Effector CD4-positive, alpha-beta T cell (primary cell): ENCODE results near the gene LSP1.

Experiments
- DNase-seq: peaks from one replicate; pipeline ENCODE4 v3.0.0-alpha.2; 2020

Gene LSP1

DNA sequence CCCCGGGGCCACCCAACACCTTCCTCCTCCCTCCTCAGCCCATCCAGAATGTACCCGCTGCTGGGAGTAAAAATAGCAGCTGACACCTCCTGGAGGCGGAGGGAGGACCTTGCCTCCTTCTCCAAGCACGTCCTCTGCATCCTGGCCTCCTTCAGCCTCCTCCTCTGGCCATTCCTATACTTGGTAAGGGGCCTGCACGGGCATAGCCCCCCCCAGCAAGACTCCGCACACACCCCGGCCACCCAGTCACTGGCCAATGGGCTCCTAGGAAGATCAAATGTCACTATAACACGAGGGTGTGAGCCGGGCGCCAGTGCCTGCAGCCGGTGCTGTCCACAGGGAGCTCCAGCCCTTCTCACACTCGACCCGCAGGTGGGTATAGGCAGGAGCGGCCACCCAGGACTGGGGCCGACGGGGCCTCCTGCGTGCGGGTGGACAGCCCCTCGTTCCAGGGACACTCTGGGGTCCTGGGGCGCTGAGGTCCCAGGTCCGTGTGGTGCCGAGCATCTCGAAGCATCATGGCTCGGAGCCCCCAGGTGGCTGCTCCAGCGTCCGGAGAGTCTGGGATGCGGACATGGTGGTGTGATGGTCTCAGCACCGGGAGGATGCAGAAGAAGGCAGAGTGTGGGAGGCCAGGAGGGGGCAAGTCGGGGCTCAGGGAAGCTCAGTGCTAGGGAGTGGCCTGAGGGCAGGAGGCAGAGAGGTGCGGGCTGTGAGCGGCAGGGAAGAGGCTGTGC is 66.7 kb downstream of the LSP1 start, which contains the start of gene TNNT3:
Gene TNNT3 (plus strand): TSS at position 313 of the 737 bp plus-strand sequence. CDS start 3,172 bp downstream, outside the sequence.
- DNase-seq = no peak

GRCh38 chr11:1920128-1920908 is 67.4 kb downstream of the LSP1 start:
- no peak for DNase-seq

GRCh38 chr11:1920909-1921573 is 68.2 kb downstream of the LSP1 start:
- DNase-seq = no peak

DNA sequence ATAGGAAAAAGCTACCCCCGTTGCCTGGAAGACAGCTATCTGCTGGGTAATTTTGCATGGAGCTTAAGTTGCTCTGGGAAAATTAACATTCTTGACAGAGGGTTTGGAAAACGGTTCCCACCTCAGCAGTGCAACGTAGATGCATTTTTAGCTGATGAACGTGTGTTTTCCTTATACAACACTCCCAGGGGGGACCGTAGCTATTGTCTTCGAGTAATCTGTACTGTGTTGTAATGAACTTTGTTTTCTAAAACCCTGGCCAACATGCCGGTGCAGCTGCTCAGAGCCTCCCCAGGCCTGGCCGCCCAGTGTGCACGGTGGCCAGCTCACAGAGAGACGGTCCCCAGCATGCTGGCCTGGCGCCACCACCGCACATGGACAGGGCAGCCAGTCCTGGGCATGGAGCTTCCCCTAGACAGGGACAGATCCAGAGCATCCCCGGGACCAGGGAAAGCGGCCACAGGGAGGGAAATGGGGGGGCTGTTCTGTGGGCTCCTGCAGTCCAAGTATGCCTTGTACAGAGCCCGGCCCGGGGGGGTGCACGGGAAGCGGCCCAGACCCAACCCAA is 68.8 kb downstream of the LSP1 start:
- no peak for DNase-seq

DNA sequence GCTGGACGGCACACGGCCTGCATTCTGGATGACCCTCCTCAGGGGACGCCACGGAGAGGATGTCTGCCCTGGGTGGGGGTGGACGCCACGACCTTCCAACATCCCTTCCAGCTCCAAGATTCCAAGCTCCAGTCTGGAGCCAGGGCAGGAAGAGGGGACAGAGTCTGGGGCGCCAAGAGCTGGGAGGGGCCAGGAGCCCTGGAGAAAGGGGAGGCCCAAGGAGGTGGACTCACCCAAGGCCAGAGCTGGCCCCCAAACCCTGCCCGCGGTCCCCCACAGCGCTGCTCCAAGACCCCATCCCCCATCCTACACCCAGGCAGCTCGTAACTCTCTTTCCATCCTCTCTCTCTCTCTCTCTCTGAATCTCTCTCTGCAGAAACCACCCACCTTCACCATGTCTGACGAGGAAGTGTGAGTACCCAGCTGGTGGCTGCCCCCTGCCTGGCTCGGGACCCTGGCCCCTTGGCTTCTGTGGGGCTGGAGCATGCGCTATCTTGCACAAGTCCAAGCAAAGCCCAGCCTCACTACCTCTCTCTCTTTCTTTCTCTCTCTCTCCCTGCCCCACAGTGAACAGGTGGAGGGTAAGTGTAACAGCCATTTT is 69.7 kb downstream of the LSP1 start:
- no peak for DNase-seq

- DNase-seq = no peak
These were observed 70.5 kb downstream of the LSP1 start for GRCh38 chr11:1923201-1923956.

DNA sequence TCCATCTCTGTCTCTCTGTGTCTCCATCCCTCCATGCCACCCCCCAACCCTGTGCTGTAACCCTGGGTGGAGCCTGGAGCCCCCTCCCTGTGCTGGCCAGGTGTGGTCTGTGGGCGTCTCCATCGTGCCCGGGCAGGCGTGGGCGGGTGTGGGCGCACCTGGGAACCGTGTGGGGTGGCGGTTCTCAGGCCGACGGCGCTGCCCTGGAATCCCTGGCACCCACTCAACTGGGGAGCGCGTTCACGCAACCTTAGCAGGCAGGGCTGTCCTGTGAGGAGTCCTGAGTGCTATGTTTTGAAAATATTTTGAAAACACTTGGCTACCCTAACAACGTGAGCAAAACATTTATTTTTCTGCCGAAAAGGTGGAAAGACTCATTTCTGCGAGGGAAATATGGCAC is 71.3 kb downstream of the LSP1 start:
- DNase-seq = no peak

DNA sequence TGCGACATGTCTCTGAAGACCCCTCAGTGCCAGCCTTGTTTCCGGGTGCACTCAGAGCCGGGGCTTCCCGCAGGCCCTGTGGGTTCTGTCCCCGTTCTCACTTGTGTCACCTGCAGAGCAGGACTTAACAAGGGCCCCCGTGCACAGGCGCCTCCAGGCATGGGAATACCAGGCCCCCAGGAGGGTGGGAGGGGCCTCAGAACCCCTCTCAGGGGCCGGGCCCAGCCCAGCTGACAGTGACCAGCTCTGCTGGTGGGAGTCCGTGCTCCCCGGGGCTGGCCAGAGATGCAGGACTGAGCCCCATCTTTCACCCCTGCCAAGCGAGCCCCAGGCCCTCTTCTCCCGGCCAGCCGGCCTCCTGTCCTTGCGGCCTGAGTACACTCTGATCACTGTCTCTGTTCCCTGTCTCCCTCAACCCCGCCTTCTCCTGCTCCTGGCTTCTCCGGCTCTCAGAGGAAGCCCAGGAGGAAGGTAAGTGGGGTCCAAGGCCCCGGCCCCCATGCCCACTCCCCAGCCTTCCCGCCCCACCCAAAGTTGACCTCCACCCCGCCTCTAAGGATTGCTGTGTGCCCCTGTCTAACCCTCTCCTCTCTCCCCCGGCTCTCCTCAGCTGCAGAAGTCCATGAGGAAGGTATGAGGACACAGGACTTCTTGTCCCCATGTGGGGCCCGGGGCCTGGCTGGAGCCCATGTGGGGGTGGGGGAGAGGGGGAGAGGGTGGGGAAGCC is 71.9 kb downstream of the LSP1 start:
- DNase-seq = no peak

- no peak for DNase-seq
These were observed 72.7 kb downstream of the LSP1 start for GRCh38 chr11:1925373-1926155.

DNA sequence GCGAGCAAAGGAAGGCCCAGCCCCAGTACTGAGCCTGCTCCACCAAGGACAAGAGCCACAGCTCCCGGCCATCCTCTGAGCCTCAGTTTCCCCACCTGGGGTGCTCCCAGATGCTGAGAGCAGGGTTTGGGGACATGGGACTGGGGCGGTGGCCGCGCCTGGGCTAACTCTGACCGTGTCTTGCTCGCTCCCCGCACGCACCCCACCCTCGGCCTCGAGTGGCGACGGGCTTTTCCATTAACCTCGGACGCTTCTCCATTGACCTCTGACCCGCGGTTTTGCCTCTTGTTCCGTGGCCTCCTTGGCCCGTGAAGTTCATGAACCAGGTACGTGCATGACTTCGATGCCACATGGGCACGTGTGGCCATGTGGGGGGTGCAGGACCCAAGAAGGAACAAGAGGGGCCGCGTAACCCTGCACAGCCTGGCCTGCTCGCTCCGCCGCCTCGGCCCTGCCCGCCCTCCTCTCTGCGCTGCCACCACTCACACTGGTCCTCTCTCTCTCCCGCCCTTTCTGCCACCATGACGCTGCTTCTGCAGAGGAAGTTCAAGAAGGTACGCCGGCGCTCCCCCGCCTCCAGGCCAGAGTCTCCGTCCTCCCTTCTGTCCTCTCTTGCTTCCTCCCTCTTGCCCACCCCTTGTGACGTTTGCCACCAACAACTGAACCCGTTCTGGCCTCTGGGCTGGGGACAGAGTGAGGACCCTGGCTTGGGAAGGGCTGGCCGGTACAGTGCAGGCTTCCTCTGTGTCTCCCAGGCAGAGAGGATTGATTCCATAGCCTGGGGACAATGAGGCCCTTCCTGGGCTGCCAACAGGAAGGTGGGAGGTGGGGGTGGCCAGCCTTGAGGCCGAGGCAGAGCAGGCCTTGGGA is 73.5 kb downstream of the LSP1 start:
- no peak for DNase-seq

DNA sequence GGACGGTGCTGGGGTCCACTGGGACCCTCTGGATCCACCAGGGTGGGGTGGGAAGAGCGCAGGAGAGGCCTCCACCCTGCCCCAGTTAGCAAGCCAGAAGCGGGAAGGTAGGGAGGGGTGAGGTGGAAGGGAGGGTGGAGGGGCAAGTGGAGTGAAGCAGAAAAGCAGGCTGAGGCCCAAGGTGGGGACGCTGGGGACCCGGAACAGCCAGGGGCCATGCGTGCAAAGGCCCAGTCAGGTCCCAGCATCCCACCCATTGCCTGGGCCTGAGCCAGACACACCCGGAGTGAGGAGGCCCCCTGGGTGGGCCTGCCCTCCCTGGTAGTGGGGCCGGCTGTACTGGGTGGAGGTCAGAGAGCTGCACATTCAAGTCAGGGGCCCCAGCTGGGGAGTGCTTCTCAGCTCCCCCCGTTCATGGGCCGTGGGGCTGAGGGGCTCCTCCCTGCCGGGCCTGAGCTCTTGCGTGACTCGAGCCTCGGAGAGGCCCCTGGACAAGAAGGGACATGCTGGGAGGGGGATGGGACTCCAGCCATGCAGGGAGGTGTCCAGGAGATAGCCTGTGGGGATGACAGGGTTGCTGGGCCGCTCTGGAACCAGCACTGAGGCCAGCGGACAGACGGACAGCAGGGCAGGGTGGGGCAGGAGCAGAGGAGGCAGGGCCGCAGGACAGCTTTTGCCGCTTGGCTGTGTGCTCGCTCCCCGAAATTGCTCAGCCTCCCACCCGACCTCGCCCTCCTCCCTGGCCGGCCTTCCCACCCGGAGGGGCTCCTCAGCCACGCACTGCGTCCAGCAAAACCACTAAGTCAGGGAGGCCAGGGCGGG is 74.4 kb downstream of the LSP1 start:
- DNase-seq = no peak

DNA sequence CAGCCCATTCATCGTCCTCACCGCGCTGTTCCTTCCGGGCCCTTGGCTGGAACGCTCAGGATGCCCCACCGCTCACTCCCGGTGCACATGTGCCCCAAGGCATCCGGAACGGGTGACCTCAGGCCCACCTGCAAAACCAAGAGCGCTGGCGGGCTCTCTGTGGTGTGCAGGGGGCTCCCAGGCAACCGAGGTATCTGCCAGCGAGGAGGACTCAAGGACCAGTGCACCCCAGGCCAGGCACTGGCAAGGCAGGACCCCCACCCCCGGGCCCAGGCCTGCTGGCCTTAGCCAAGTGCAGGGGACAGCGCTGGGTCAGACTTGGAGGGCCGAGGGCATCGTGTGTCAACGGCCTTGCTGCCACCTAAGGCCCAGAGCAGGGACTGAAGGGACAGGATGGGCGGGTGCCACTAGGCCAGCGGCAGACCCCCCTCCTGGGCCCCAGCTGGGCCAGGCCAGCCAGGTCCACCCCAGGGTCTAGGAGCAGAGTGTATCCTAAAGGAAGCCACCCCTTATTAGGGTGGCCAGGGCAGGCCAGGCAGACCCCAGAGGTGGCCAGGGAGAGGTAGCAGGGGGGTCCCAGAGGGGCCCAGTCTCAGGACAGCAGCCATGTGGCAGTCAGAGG is 75.1 kb downstream of the LSP1 start:
- DNase-seq = no peak

- no peak for DNase-seq
These were observed 75.6 kb downstream of the LSP1 start for GRCh38 chr11:1928470-1928890.

DNA sequence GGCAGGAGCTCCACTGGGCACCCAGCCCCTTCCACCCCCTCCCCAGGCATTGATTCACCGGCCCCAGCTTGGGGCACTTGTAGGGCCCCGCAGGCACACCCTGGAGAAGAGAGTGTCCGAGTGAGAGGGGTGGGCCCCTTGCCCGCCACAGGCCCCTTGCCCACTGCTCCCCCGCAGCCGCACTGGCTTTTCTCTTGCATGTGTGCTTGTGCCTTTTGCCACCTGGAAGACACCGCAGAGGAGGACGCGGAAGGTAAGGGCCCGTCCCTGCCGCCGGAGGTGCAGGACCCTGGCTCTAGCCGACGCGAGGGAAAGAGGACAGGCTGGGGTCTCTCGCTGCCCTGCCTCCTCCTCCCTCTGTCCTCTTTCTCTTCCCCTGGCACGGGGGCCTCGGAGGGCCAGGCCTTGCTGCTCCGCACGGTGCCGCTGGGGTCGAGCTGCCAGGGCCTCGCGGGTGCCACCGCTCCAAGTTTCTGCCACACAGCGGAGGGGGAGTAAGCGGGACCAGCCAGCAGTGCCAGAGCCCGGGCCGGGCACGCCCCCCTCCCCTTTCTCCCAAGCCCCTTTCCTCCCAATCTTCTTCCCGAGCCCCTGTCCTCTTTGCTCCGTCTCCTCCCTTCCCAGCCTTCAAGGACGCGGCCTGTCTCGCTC is 76.1 kb downstream of the LSP1 start:
- DNase-seq = no peak

DNA sequence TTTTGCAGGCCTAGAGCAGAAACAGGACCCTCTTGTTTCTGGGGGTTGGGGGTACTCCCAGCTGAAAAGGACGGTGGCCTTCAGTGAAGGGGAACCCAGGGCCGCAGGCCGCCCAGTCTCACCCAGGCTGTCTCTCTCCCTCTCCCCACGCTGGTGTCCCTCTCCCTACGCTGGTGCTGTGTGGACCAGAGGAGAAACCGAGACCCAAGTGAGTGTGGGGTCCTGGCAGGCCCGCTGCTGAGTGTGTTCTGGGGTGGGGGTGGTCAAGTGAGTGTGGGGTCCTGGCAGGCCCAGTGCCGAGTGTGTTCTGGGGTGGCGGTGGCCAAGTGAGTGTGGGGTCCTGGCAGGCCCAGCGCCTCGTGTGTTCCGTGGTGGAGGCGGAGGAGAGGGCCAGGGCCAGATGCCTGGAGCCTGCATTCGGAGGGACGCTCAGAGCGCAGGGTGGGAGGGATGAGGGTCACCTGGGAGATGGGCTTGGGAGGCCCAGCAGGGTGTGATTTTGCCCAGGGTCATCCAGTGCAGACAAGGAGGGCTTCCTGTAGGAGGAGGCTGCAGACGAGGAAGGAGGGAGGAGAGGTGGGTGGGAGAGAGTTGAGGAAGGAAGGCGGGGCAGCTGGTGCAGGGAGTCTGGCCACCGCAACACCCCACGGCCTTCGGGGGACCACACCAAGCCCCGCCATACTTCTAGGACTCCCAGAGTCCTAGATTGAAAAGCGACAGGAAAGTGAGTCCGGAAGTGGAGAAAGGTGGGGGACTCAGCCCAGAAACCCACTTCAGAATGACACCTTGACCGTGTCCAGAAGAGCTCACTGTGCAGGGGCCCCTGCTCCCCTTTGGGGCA is 77.0 kb downstream of the LSP1 start:
- DNase-seq = no peak

- no peak for DNase-seq
These were observed 77.6 kb downstream of the LSP1 start for GRCh38 chr11:1930462-1930830.
